GM12891 (cell line): Measurements from ENCODE around the gene MPI. TPM values are rescaled to one million over a fixed set of nuclear protein-coding genes. Genes with fewer than 3 reads are reported as not detected.

Source experiments
- DNase-seq: peaks from one replicate; pipeline ENCODE4 v3.0.0; 2011; ENCODE audit warnings: low spot score; ENCODE audit not compliant: insufficient read length
- FAIRE-seq: peaks from 2 replicates; lab custom pipeline; 2011; peaks lifted over from hg19 to GRCh38; lab: Jason Lieb, UNC
- PAX5 ChIP-seq: IDR thresholded peaks from 2 replicates; pipeline ENCODE4 v1.6.1; 2011; ENCODE audit warnings: low read length, moderate library complexity, mild to moderate bottlenecking; ENCODE audit not compliant: insufficient read depth, severe bottlenecking
- POLR2A ChIP-seq: IDR thresholded peaks from 2 replicates; pipeline ENCODE4 v1.6.1; 2011; ENCODE audit warnings: low read depth, low read length, control low read depth
- POLR2AphosphoS5 ChIP-seq: IDR thresholded peaks from 2 replicates; pipeline ENCODE4 v1.6.1; 2011; ENCODE audit warnings: low read depth, low read length, control low read depth
- POU2F2 ChIP-seq: IDR thresholded peaks from 2 replicates; pipeline ENCODE4 v1.6.1; 2011; ENCODE audit warnings: low read depth, mild to moderate bottlenecking, control low read depth, low read length, moderate library complexity
- SPI1 ChIP-seq: IDR thresholded peaks from 2 replicates; pipeline ENCODE4 v1.6.1; 2011; ENCODE audit warnings: low read depth, low read length, control low read depth
- TAF1 ChIP-seq: IDR thresholded peaks from 2 replicates; pipeline ENCODE4 v1.6.1; 2011; ENCODE audit warnings: low read depth, low read length, control low read depth
- polyA plus RNA-seq: library from polyadenylated mRNA; unstranded; fragments of >200 nt; gene quantifications from one replicate; pipeline ENCODE4 v1.2.1, GENCODE V29; 2012; ENCODE audit warnings: low read depth, missing spikeins, inconsistent platforms; ENCODE audit not compliant: missing spikeins

The MPI gene
- polyA plus RNA-seq: 75.5 TPM

- peak; percentile 93 for FAIRE-seq
- DNase-seq: peak; percentile 96
- TF ChIP-seq POLR2AphosphoS5 (peak; percentile 89), PAX5 (no peak), POU2F2 (peak; percentile 88; the same call in 1 of the 2 replicates), POLR2A (peak; percentile 96), TAF1 (peak; percentile 93), SPI1 (no peak)
Measured at GRCh38 chr15:74889883-74890664, at the start of gene MPI. MPI (plus strand) TSS chr15:74890042; CDS start chr15:74890074, 32 bp downstream.

- FAIRE-seq (no peak), DNase-seq (no peak)
- TF ChIP-seq POLR2A (no peak), TAF1 (no peak), POLR2AphosphoS5 (no peak), POU2F2 (no peak), PAX5 (no peak), SPI1 (no peak)
Measured at GRCh38 chr15:74840851-74841775, 48.7 kb upstream of the MPI start.

- TF ChIP-seq PAX5 (no peak), POU2F2 (no peak), POLR2A (no peak), TAF1 (no peak), POLR2AphosphoS5 (no peak), SPI1 (no peak)
- no peak for DNase-seq
- no peak for FAIRE-seq
Measured at GRCh38 chr15:74841891-74842373, 47.9 kb upstream of the MPI start.

- DNase-seq: peak; percentile 99
- FAIRE-seq: peak; percentile 90
- TF ChIP-seq SPI1 (no peak), POLR2A (peak; percentile 33; the same call in 1 of the 2 replicates), PAX5 (peak; percentile 38), POLR2AphosphoS5 (0 out of 2 replicates have a peak, but pooled peaks have one; percentile 43), POU2F2 (no peak), TAF1 (no peak)
Measured at GRCh38 chr15:74842581-74843444, 47.0 kb upstream of the MPI start, which contains the start of gene ULK3. ULK3 (minus strand) TSS chr15:74843156; CDS start chr15:74843105, 51 bp downstream.

GRCh38 chr15:74843445-74843828 is 46.4 kb upstream of the MPI start:
- FAIRE-seq: no peak
- TF ChIP-seq POLR2AphosphoS5 (no peak), PAX5 (no peak), POLR2A (no peak), POU2F2 (no peak), SPI1 (no peak), TAF1 (no peak)
- DNase-seq: no peak

GRCh38 chr15:74843891-74844299 is 45.9 kb upstream of the MPI start:
- FAIRE-seq (no peak), DNase-seq (no peak)
- TF ChIP-seq PAX5 (no peak), SPI1 (no peak), POLR2AphosphoS5 (no peak), POLR2A (no peak), POU2F2 (no peak), TAF1 (no peak)

GRCh38 chr15:74844319-74845207 is 45.3 kb upstream of the MPI start:
- TF ChIP-seq PAX5 (no peak), POU2F2 (no peak), SPI1 (no peak), POLR2A (no peak), TAF1 (no peak), POLR2AphosphoS5 (no peak)
- no peak for DNase-seq

More at GRCh38 chr15:74844319-74845207, 45.3 kb upstream of the MPI start:
- no peak for FAIRE-seq
